Stimulated activated CD8-positive, alpha-beta memory T cell treated with anti-CD3 and anti-CD28 coated beads, Interleukin-12 subunit alpha, Interleukin-12 subunit beta, amount 100 ng/mL, for 24 hours (primary cell): ENCODE measurements around the gene SCAF8.
"Not testable (repeated sequence)": the region's sequence is repeated elsewhere in the genome, so short reads cannot be mapped to it uniquely, and the experiment has no call there.

Experiments used
- DNase-seq: peaks from one replicate; pipeline ENCODE4 v3.0.0-alpha.2; 2020; ENCODE audit errors: extremely low read depth

SCAF8 gene

GRCh38 chr6:154733183-154733625 is at the start of gene SCAF8:
TSS of gene SCAF8 (plus strand) at chr6:154733416. CDS start at chr6:154733901, 485 bp downstream.
- peak; percentile 66 for DNase-seq

- DNase-seq: no peak
Observed at GRCh38 chr6:154683756-154684523, 49.3 kb upstream of the SCAF8 start.

- no peak for DNase-seq
Observed at GRCh38 chr6:154686162-154686561, 47.1 kb upstream of the SCAF8 start.

- no peak for DNase-seq
Observed at GRCh38 chr6:154689493-154690255, 43.5 kb upstream of the SCAF8 start.

GRCh38 chr6:154690857-154691256 is 42.4 kb upstream of the SCAF8 start:
- no peak for DNase-seq

GRCh38 chr6:154696661-154697060 is 36.6 kb upstream of the SCAF8 start:
- no peak for DNase-seq

- no peak for DNase-seq
Observed at GRCh38 chr6:154703124-154703523, 30.1 kb upstream of the SCAF8 start.

- DNase-seq: no peak
Observed at GRCh38 chr6:154705471-154706113, 27.6 kb upstream of the SCAF8 start.

- no peak for DNase-seq
Observed at GRCh38 chr6:154706389-154706788, 26.8 kb upstream of the SCAF8 start.

GRCh38 chr6:154709621-154710020 is 23.6 kb upstream of the SCAF8 start:
- no peak for DNase-seq

GRCh38 chr6:154710689-154711088 is 22.5 kb upstream of the SCAF8 start:
- no peak for DNase-seq

- no peak for DNase-seq
Observed at GRCh38 chr6:154715446-154715845, 17.8 kb upstream of the SCAF8 start.

- not testable (repeated sequence) for DNase-seq
Observed at GRCh38 chr6:154716350-154716749, 16.9 kb upstream of the SCAF8 start.

- no peak for DNase-seq
Observed at GRCh38 chr6:154719433-154719832, 13.8 kb upstream of the SCAF8 start.

- DNase-seq: no peak
Observed at GRCh38 chr6:154719854-154720253, 13.4 kb upstream of the SCAF8 start.

- no peak for DNase-seq
Observed at GRCh38 chr6:154721460-154721859, 11.8 kb upstream of the SCAF8 start.

- DNase-seq: no peak
Observed at GRCh38 chr6:154726887-154727286, 6.3 kb upstream of the SCAF8 start.

GRCh38 chr6:154731296-154732218 is 1.7 kb upstream of the SCAF8 start:
- DNase-seq: no peak

- no peak for DNase-seq
Observed at GRCh38 chr6:154732538-154733182, 556 bp upstream of the SCAF8 start.

GRCh38 chr6:154733626-154734382 is 588 bp downstream of the SCAF8 start:
- peak; percentile 84 for DNase-seq
